Lung (tissue), 12 donors: ENCODE measurements around the gene AUTS2. TPM values are rescaled to one million over a fixed set of nuclear protein-coding genes. Genes with fewer than 3 reads are reported as not detected.

Experiments
- ATAC-seq: fragments of 200-7000 bp; cut with Tn5 transposase; one replicate; pipeline ENCODE4 v1.9.1; 2020; ENCODE audit warnings: moderate number of reproducible peaks; ENCODE audit not compliant: insufficient read depth, low FRiP score
- DNase-seq, 3 donors: peaks; one replicate each; pipeline ENCODE4 v3.0.0-alpha.2; 2013 to 2017
- H3K27ac ChIP-seq, 2 donors: one replicate each; pipeline ENCODE4 v1.5.1; 2013; ENCODE audit warnings: mild to moderate bottlenecking in 2 of 2, moderate library complexity in 2 of 2, control low read depth in 1 of 2, inconsistent platforms in 1 of 2, low read depth in 1 of 2, low read length in 1 of 2
- H3K27me3 ChIP-seq, 3 donors: one replicate each; pipeline ENCODE4 v1.5.1; 2013; ENCODE audit warnings: low read length in 2 of 3; ENCODE audit not compliant: control insufficient read depth in 3 of 3, insufficient read depth in 3 of 3
- H3K36me3 ChIP-seq, 4 donors: one replicate each; pipeline ENCODE4 v1.5.1; 2013; ENCODE audit warnings: low read length in 4 of 4, mild to moderate bottlenecking in 1 of 4, moderate library complexity in 1 of 4; ENCODE audit not compliant: control insufficient read depth in 4 of 4, insufficient read depth in 4 of 4
- H3K4me1 ChIP-seq, 5 donors: one replicate each; pipeline ENCODE4 v1.5.1; 2013; ENCODE audit warnings: low read length in 5 of 5, mild to moderate bottlenecking in 2 of 5, moderate library complexity in 1 of 5; ENCODE audit not compliant: control insufficient read depth in 5 of 5, insufficient read depth in 5 of 5
- H3K4me3 ChIP-seq: one replicate; pipeline ENCODE4 v1.5.1; 2013; ENCODE audit warnings: mild to moderate bottlenecking, control low read depth, moderate library complexity
- H3K9ac ChIP-seq, 2 donors: one replicate each; pipeline ENCODE4 v1.5.1; 2013; ENCODE audit warnings: low read length in 2 of 2, control low read depth in 1 of 2; ENCODE audit not compliant: insufficient read depth in 1 of 2
- H3K9me3 ChIP-seq, 4 donors: one replicate each; pipeline ENCODE4 v1.5.1; 2013; ENCODE audit warnings: low read length in 3 of 4, mild to moderate bottlenecking in 1 of 4, moderate library complexity in 1 of 4; ENCODE audit not compliant: control insufficient read depth in 4 of 4, insufficient read depth in 3 of 4
- CTCF ChIP-seq: IDR thresholded peaks from 2 replicates; pipeline ENCODE4 v1.5.1; 2012; ENCODE audit warnings: mild to moderate bottlenecking; ENCODE audit errors: control extremely low read depth, extremely low read depth
- WGBS, 2 donors: extraction: QIAGEN DNeasy Blood & Tissue Kit; methylation state at CpG; one replicate each; pipeline ENCODE4 v1.1.7; 2013; 5-methylcytosine and 5-hydroxymethylcytosine counted together
- polyA plus RNA-seq, 2 donors: library from polyadenylated mRNA; stranded (reverse); fragments of 200-250 nt; gene quantifications; one replicate each; pipeline ENCODE4 v1.2.1, GENCODE V29; 2013
- total RNA-seq, 2 donors: library from RNA; depleted of rRNA in 1 of 2; stranded (reverse); fragments of >200 nt in 1 of 2; gene quantifications; one replicate each; pipeline ENCODE4 v1.2.1, GENCODE V29; 2014 to 2021
- donor health status: control.
- donor health status: control.
- donor health status: Bipolar disorder and iron deficiency.
- donor health status: healthy.
- donor health status: DM: yes; HTN: yes; CAD: no.

Gene AUTS2
- total and polyA plus RNA-seq, 4 donors, result 11.8 to 115 (median 40.6) TPM

DNA sequence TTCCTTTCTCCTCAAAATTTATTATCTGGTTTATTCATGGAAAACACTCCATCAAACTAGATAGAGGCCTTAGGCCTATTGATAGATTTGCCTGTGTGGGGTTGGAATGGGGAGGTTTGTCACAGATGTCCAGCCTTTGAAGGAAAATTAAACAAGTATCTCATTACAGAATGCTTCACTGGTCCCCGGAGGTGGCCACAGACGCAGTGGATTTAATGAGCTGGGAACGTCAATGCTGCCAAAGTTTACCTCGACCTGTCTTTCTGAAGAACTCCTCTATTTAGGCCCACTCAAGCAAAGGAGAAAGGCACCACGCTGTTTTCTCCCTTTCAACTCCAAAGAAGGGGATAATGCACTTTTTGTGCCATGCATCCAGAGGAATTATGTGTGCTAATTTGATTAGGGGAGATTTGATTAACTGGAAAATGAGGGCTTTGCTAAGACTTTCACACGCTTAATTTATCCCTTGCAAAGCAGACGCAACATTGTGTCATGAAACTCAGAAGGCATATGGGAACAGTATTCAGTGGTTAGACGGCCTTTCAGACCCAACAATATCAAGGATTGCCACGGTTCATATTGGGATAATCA lies 974.9 kb downstream of the AUTS2 start:
- ATAC-seq (no peak), DNase-seq (no peak)
- Histone ChIP-seq H3K36me3 (no peaks in the 10 kb centered on the region), H3K9ac (no peak overlapping the region), H3K27ac (no peak overlapping the region), H3K4me1 (peaks cover 0 to 15% (median 7%) of the 10 kb centered on the region in 5 donors), H3K27me3 (no peaks in the 10 kb centered on the region), H3K9me3 (no peaks in the 10 kb centered on the region), H3K4me3 (no peak overlapping the region)
- 91 to 95% methylated on average over 9 of the region's 9 CpGs for WGBS, 2 donors
- TF ChIP-seq CTCF, result no peak

DNA sequence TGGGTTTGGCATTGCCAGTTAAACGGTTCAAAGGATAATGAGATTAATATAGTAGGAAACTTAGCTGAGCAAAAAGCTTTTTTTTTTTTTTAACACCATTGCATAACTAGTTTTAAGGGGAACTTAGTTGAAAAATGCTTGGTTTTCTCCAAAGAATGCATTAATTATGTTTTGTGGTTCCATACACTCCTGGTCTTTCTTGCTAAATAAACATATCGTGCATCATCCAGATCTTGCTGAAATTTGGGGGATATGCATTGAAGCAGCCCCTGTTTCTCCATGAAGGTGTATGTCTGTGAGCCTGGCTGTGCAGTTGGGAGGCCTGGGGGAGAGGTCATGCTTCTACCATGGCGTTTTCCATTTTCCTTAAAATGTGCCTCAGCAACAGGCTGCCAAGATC lies 975.4 kb downstream of the AUTS2 start:
- H3K9ac ChIP-seq, result no peak overlapping the region
- no peak for TF ChIP-seq CTCF
- H3K36me3 ChIP-seq, result no peaks in the 10 kb centered on the region
- H3K4me3 ChIP-seq, result no peak overlapping the region
- 85 to 90% methylated on average over 3 of the region's 3 CpGs for WGBS, 2 donors
- H3K27ac ChIP-seq, result no peak overlapping the region
- H3K27me3 ChIP-seq, result no peaks in the 10 kb centered on the region
- H3K9me3 ChIP-seq, result no peaks in the 10 kb centered on the region
- no peak for ATAC-seq
- peaks cover 0 to 15% (median 7%) of the 10 kb centered on the region in 5 donors for H3K4me1 ChIP-seq
- no peak for DNase-seq

DNA sequence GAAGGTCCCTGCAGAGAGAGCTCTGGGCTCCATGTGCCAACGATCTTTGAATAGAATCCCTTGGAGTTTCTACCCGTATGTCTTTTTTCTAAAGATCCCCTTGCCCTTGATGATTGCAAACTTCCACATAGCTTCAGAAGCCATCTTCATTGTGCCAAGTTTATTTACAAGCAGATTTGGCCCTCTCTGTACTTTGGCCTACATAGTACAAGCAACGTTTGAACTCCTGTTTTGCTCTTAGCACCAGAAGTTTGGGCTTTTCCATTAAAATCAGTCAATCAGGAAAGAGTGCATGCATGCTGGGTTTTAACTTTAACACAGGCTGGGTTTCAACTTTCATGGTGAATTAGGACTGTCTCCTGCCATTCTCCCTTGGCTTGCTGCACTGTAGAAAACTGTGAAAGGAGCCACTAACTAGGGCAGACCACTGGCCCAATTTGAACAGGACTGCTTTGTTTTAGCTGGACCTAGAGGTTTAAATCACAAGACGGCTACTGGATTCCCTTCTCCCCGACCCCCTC lies 976.1 kb downstream of the AUTS2 start:
- H3K36me3 ChIP-seq, result no peaks in the 10 kb centered on the region
- no peak for TF ChIP-seq CTCF
- H3K27ac ChIP-seq, result no peak overlapping the region
- H3K9me3 ChIP-seq, result no peaks in the 10 kb centered on the region
- DNase-seq (no peak), ATAC-seq (no peak)
- WGBS, 2 donors, result 90 to 92% methylated on average over 5 of the region's 5 CpGs
- H3K27me3 ChIP-seq, result no peaks in the 10 kb centered on the region
- H3K4me3 ChIP-seq, result no peak overlapping the region
- H3K9ac ChIP-seq, result no peak overlapping the region
- H3K4me1 ChIP-seq, result peaks cover 0 to 11% (median 3%) of the 10 kb centered on the region in 5 donors
